CD14-positive monocyte (primary cell): ENCODE data around the gene NPAS3. TPM values are rescaled to one million over a fixed set of nuclear protein-coding genes. Genes with fewer than 3 reads are reported as not detected.

Experiments
- DNase-seq, 3 donors: peaks; one replicate each; pipeline ENCODE4 v3.0.0-alpha.2; 2011 to 2022
- H2AFZ ChIP-seq: 2 replicates; pipeline ENCODE4 v1.6.0; 2012; ENCODE audit warnings: mild to moderate bottlenecking, low read depth, low read length, inconsistent platforms; ENCODE audit not compliant: insufficient read depth, poor library complexity, severe bottlenecking
- H3K27ac ChIP-seq, 2 donors: 1 replicate in 1 of 2; 2 replicates in 1 of 2; pipeline ENCODE4 v1.5.1; 2012 to 2013; ENCODE audit warnings: low read length in 2 of 2, control low read depth in 1 of 2, inconsistent platforms in 1 of 2, low read depth in 1 of 2, mild to moderate bottlenecking in 1 of 2
- H3K27me3 ChIP-seq, 2 donors: one replicate each; pipeline versions ENCODE4 v1.6.0 to v1.6.1; 2011 to 2013; ENCODE audit warnings: low read length in 2 of 2; ENCODE audit not compliant: control insufficient read depth in 2 of 2, insufficient read depth in 2 of 2
- H3K36me3 ChIP-seq, 2 donors: replicated peaks in 1 of 2; 1 replicate in 1 of 2; 2 replicates in 1 of 2; pipeline versions ENCODE4 v1.5.1 to v1.6.1; 2012 to 2013; ENCODE audit warnings: low read length in 2 of 2, control low read depth in 1 of 2, inconsistent platforms in 1 of 2, mild to moderate bottlenecking in 1 of 2; ENCODE audit not compliant: insufficient read depth in 2 of 2, control insufficient read depth in 1 of 2
- H3K4me1 ChIP-seq, 2 donors: 1 replicate in 1 of 2; 2 replicates in 1 of 2; pipeline versions ENCODE4 v1.5.1 to v1.6.1; 2012 to 2013; ENCODE audit warnings: low read length in 2 of 2, control low read depth in 1 of 2, inconsistent platforms in 1 of 2, mild to moderate bottlenecking in 1 of 2, moderate library complexity in 1 of 2; ENCODE audit not compliant: insufficient read depth in 2 of 2, control insufficient read depth in 1 of 2
- H3K4me2 ChIP-seq: replicated peaks from 2 replicates; pipeline ENCODE3; 2012; ENCODE audit warnings: low read length, moderate library complexity, mild to moderate bottlenecking; ENCODE audit not compliant: poor library complexity, severe bottlenecking; ENCODE audit errors: extremely low read depth
- H3K4me3 ChIP-seq, 3 experiments: fragments of 200-600 bp in 1 of 3; sonication (generic) in 1 of 3; replicated peaks in 1 of 3; 1 replicate in 2 of 3; 2 replicates in 1 of 3; pipeline ENCODE4 v1.5.1; 2011 to 2013; ENCODE audit warnings: low read length in 3 of 3, mild to moderate bottlenecking in 3 of 3, control low read depth in 2 of 3, low read depth in 2 of 3, inconsistent platforms in 1 of 3, moderate library complexity in 1 of 3
- H3K79me2 ChIP-seq: 2 replicates; pipeline ENCODE4 v1.6.0; 2012; ENCODE audit warnings: mild to moderate bottlenecking, control low read depth, inconsistent platforms, low read length, moderate library complexity; ENCODE audit not compliant: insufficient read depth
- H3K9ac ChIP-seq: 2 replicates; pipeline ENCODE4 v1.6.0; 2017; ENCODE audit warnings: low read length, mild to moderate bottlenecking; ENCODE audit not compliant: insufficient read depth, poor library complexity, severe bottlenecking
- H3K9me3 ChIP-seq, 2 donors: replicated peaks in 1 of 2; 1 replicate in 1 of 2; 2 replicates in 1 of 2; pipeline versions ENCODE4 v1.5.1 to v1.6.1; 2012 to 2013; ENCODE audit warnings: low read length in 2 of 2, control low read depth in 1 of 2; ENCODE audit not compliant: control insufficient read depth in 1 of 2, insufficient read depth in 1 of 2
- H4K20me1 ChIP-seq: 2 replicates; pipeline ENCODE4 v1.6.0; 2012; ENCODE audit warnings: mild to moderate bottlenecking, low read length, control low read depth, moderate library complexity; ENCODE audit not compliant: insufficient read depth
- H3K27ac Mint-ChIP-seq, 7 donors: one replicate each; pipeline ENCODE4 v1.8.0; 2020; ENCODE audit warnings: mild to moderate bottlenecking in 7 of 7, mixed read lengths in 7 of 7, moderate library complexity in 6 of 7, inconsistent platforms in 2 of 7
- H3K27me3 Mint-ChIP-seq, 3 donors: one replicate each; pipeline ENCODE4 v1.8.0; 2021 to 2022; ENCODE audit warnings: low read depth in 3 of 3, mild to moderate bottlenecking in 3 of 3, mixed read lengths in 3 of 3, moderate library complexity in 3 of 3, inconsistent platforms in 1 of 3
- H3K36me3 Mint-ChIP-seq, 2 donors: one replicate each; pipeline ENCODE4 v1.8.0; 2020; ENCODE audit warnings: mixed read lengths in 2 of 2, inconsistent platforms in 1 of 2, mild to moderate bottlenecking in 1 of 2
- H3K4me1 Mint-ChIP-seq: one replicate; pipeline ENCODE4 v1.8.0; 2020; ENCODE audit warnings: mild to moderate bottlenecking, mixed read lengths
- H3K4me3 Mint-ChIP-seq, 2 donors: one replicate each; pipeline ENCODE4 v1.8.0; 2020; ENCODE audit warnings: mild to moderate bottlenecking in 2 of 2, mixed read lengths in 2 of 2, moderate library complexity in 1 of 2
- H3K9me3 Mint-ChIP-seq, 7 donors: one replicate each; pipeline ENCODE4 v1.8.0; 2020 to 2022; ENCODE audit warnings: mixed read lengths in 7 of 7, mild to moderate bottlenecking in 6 of 7, moderate library complexity in 6 of 7, inconsistent platforms in 2 of 7
- CTCF ChIP-seq: fragments of 200-600 bp; IDR thresholded peaks from one replicate; pipeline ENCODE4 v1.8.0; 2022; ENCODE audit warnings: antibody characterized with exemption, mild to moderate bottlenecking
- WGBS: methylation state at CpG from one replicate; pipeline ENCODE4 v1.1.5; 2013; ENCODE audit warnings: missing lambda C conversion rate; ENCODE audit not compliant: insufficient coverage; 5-methylcytosine and 5-hydroxymethylcytosine counted together
- intact Hi-C, 2 donors: fragments of 100-400 bp; cut with micrococcal nuclease; formaldehyde crosslinking; loops; one replicate each; pipeline versions ENCODE4 v1.15.0 to v1.15.1; 2023
- polyA plus RNA-seq, 3 donors: library from polyadenylated mRNA; depleted of rRNA in 1 of 3; unstranded in 2 of 3; stranded (reverse) in 1 of 3; fragments of 300-500 nt in 2 of 3; fragments of >200 nt in 1 of 3; fragmentation: Illumina TruSeq in 2 of 3; gene quantifications; 1 replicate in 2 of 3; 2 replicates in 1 of 3; pipeline ENCODE4 v1.2.3, GENCODE V29; 2012 to 2021

The NPAS3 gene
- polyA plus RNA-seq, 3 donors = not detected

DNA sequence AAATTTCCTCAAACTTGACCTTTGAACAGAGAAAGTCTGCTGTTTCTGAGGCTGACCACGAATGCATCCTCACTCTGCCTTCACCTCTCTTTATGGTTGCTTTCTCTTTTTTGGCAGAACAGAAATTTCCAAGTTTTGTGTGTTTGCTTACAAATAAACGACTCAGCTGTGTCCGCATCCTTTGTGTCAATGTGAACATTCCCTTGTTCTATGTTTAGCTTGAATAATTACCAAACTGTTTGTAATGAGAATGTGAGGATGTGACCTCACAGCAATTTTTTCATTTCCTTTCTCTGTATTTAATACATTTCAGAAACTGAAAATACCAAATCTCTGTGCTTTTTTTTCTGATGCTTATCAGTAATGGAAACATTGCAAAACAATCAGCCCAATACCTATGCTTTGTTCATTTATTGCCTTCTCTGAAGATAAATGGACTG lies 601.3 kb downstream of the NPAS3 start:
- no peaks in the 10 kb centered on the region for H3K27me3 ChIP-seq
- H3K4me2 ChIP-seq = no peak overlapping the region
- no peak overlapping the region for H3K4me3 Mint-ChIP-seq
- no peaks in the 10 kb centered on the region for H4K20me1 ChIP-seq
- no CpG with 5 or more reads among the region's 3 CpGs for WGBS
- no peaks in the 10 kb centered on the region for H3K4me1 ChIP-seq
- peaks cover 0 to 4% (median 3%) of the 10 kb centered on the region in 3 donors for H3K27me3 Mint-ChIP-seq
- H3K27ac ChIP-seq = no peak overlapping the region
- no peaks in the 10 kb centered on the region for H3K79me2 ChIP-seq
- no peak for DNase-seq
- H3K4me1 Mint-ChIP-seq = peaks cover 4% of the 10 kb centered on the region
- no peak overlapping the region for H2AFZ ChIP-seq
- peaks cover 0 to 4% (median 0%) of the 10 kb centered on the region in 7 donors for H3K9me3 Mint-ChIP-seq
- no peak for TF ChIP-seq CTCF
- no peak overlapping the region for H3K4me3 ChIP-seq
- no peaks in the 10 kb centered on the region for H3K36me3 Mint-ChIP-seq
- no peaks in the 10 kb centered on the region for H3K36me3 ChIP-seq
- no peak overlapping the region for H3K9ac ChIP-seq
- H3K9me3 ChIP-seq = no peaks in the 10 kb centered on the region
- intact Hi-C loops = no loop called here
- no peak overlapping the region for H3K27ac Mint-ChIP-seq

GRCh38 chr14:33541171-33541570 lies 602.5 kb downstream of the NPAS3 start:
- Histone ChIP-seq H3K9ac (no peak overlapping the region), H3K27ac (no peak overlapping the region), H3K36me3 (no peaks in the 10 kb centered on the region), H3K4me1 (no peaks in the 10 kb centered on the region), H3K9me3 (no peaks in the 10 kb centered on the region), H3K79me2 (no peaks in the 10 kb centered on the region), H4K20me1 (no peaks in the 10 kb centered on the region), H3K27me3 (no peaks in the 10 kb centered on the region), H2AFZ (no peak overlapping the region), H3K4me3 (no peak overlapping the region), H3K4me2 (no peak overlapping the region)
- Mint-ChIP-seq H3K27ac (no peak overlapping the region), H3K36me3 (no peaks in the 10 kb centered on the region), H3K27me3 (peaks cover 0 to 4% (median 3%) of the 10 kb centered on the region in 3 donors), H3K4me3 (no peak overlapping the region), H3K4me1 (peaks cover 4% of the 10 kb centered on the region), H3K9me3 (peaks cover 0 to 4% (median 0%) of the 10 kb centered on the region in 7 donors)
- no CpG with 5 or more reads among the region's 2 CpGs for WGBS
- intact Hi-C loops = no loop called here
- no peak for DNase-seq
- TF ChIP-seq CTCF = no peak
